ENCODE data around the gene LTBP1.

DNA sequence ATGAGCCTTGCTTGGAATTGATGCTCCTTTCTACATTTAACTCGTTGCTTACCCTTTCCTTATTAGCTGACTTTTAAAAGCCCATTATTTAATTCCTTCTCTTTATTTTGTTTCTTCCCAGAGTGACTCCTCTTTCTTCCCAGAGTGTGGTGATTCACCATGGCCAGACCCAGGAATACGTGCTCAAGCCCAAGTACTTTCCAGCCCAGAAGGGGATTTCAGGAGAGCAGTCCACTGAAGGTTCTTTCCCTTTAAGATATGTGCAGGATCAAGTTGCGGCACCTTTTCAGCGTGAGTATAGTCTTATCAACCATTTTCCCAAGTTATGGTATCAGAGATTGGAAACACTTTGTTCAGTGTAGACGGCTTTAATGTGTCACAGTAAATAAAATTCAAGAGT lies 163.7 kb downstream of the LTBP1 start:
- no peak for TF ChIP-seq EZH2 (IDR thresholded peaks at IDR 0.05; ENCODE audit: insufficient read depth, poor library complexity, severe bottlenecking)
- no peak for TF ChIP-seq EZH2phosphoT487 (IDR thresholded peaks at IDR 0.05; ENCODE audit: insufficient read depth, low read depth)
